Stimulated activated naive CD8-positive, alpha-beta T cell treated with anti-CD3 and anti-CD28 coated beads, Interleukin-15, Interleukin-2, amounts not matched to agents 100 ng/mL and 50 ng/mL, for 24 hours (primary cell): Measurements from ENCODE around the gene TMEM208.

Experiments used
- H3K27ac Mint-ChIP-seq: one replicate; pipeline ENCODE4 v1.8.0; 2021; ENCODE audit warnings: mild to moderate bottlenecking, mixed read lengths
- H3K27me3 Mint-ChIP-seq: one replicate; pipeline ENCODE4 v1.8.0; 2021; ENCODE audit warnings: mixed read lengths
- H3K36me3 Mint-ChIP-seq: one replicate; pipeline ENCODE4 v1.8.0; 2021; ENCODE audit warnings: low read depth, mixed read lengths
- H3K4me1 Mint-ChIP-seq: one replicate; pipeline ENCODE4 v1.8.0; 2021; ENCODE audit warnings: low read depth, mixed read lengths
- H3K4me3 Mint-ChIP-seq: one replicate; pipeline ENCODE4 v1.8.0; 2021; ENCODE audit warnings: mild to moderate bottlenecking, mixed read lengths
- H3K9me3 Mint-ChIP-seq: one replicate; pipeline ENCODE4 v1.8.0; 2021; ENCODE audit warnings: mixed read lengths

The TMEM208 gene

GRCh38 chr16:67230809-67231660, 4.1 kb downstream of the TMEM208 start:
- Mint-ChIP-seq H3K9me3 (no peaks in the 10 kb centered on the region), H3K27ac (no peak overlapping the region), H3K36me3 (peaks cover 44% of the 10 kb centered on the region), H3K4me3 (no peak overlapping the region), H3K4me1 (peaks cover 28% of the 10 kb centered on the region), H3K27me3 (no peaks in the 10 kb centered on the region)

GRCh38 chr16:67233596-67233995, 6.7 kb downstream of the TMEM208 start:
- H3K36me3 Mint-ChIP-seq: peaks cover 58% of the 10 kb centered on the region
- peaks cover 13% of the 10 kb centered on the region for H3K4me1 Mint-ChIP-seq
- no peak overlapping the region for H3K4me3 Mint-ChIP-seq
- H3K27me3 Mint-ChIP-seq: no peaks in the 10 kb centered on the region
- no peaks in the 10 kb centered on the region for H3K9me3 Mint-ChIP-seq
- H3K27ac Mint-ChIP-seq: no peak overlapping the region

- no peaks in the 10 kb centered on the region for H3K9me3 Mint-ChIP-seq
- H3K4me3 Mint-ChIP-seq: no peak overlapping the region
- H3K36me3 Mint-ChIP-seq: peaks cover 57% of the 10 kb centered on the region
- no peak overlapping the region for H3K27ac Mint-ChIP-seq
- peaks cover 7% of the 10 kb centered on the region for H3K4me1 Mint-ChIP-seq
- H3K27me3 Mint-ChIP-seq: no peaks in the 10 kb centered on the region
Measured at GRCh38 chr16:67234180-67234597, 7.3 kb downstream of the TMEM208 start.

GRCh38 chr16:67235816-67236562, 9.1 kb downstream of the TMEM208 start:
- Mint-ChIP-seq H3K27ac (peak overlapping the region; percentile 71), H3K4me3 (peak overlapping the region; percentile 26), H3K36me3 (peaks cover 42% of the 10 kb centered on the region), H3K27me3 (no peaks in the 10 kb centered on the region), H3K9me3 (no peaks in the 10 kb centered on the region), H3K4me1 (peaks cover 6% of the 10 kb centered on the region)

- Mint-ChIP-seq H3K9me3 (no peaks in the 10 kb centered on the region), H3K27ac (peak overlapping the region; percentile 71), H3K27me3 (no peaks in the 10 kb centered on the region), H3K4me3 (peak overlapping the region; percentile 26), H3K36me3 (peaks cover 41% of the 10 kb centered on the region), H3K4me1 (peaks cover 13% of the 10 kb centered on the region)
Measured at GRCh38 chr16:67236563-67237395, 9.8 kb downstream of the TMEM208 start.

- Mint-ChIP-seq H3K4me1 (peaks cover 18% of the 10 kb centered on the region), H3K27ac (no peak overlapping the region), H3K36me3 (peaks cover 45% of the 10 kb centered on the region), H3K9me3 (no peaks in the 10 kb centered on the region), H3K27me3 (no peaks in the 10 kb centered on the region), H3K4me3 (no peak overlapping the region)
Measured at GRCh38 chr16:67237396-67238277, 10.7 kb downstream of the TMEM208 start.

GRCh38 chr16:67238278-67238575, 11.3 kb downstream of the TMEM208 start:
- Mint-ChIP-seq H3K9me3 (no peaks in the 10 kb centered on the region), H3K4me1 (peaks cover 22% of the 10 kb centered on the region), H3K36me3 (peaks cover 44% of the 10 kb centered on the region), H3K27ac (no peak overlapping the region), H3K4me3 (no peak overlapping the region), H3K27me3 (no peaks in the 10 kb centered on the region)

GRCh38 chr16:67238806-67239470, 12.0 kb downstream of the TMEM208 start:
- no peaks in the 10 kb centered on the region for H3K9me3 Mint-ChIP-seq

GRCh38 chr16:67240506-67240905, 13.6 kb downstream of the TMEM208 start:
- H3K36me3 Mint-ChIP-seq: peaks cover 41% of the 10 kb centered on the region
- H3K4me3 Mint-ChIP-seq: no peak overlapping the region

More at GRCh38 chr16:67238806-67239470, 12.0 kb downstream of the TMEM208 start:
- peaks cover 39% of the 10 kb centered on the region for H3K36me3 Mint-ChIP-seq
- no peaks in the 10 kb centered on the region for H3K27me3 Mint-ChIP-seq
- H3K4me1 Mint-ChIP-seq: peaks cover 29% of the 10 kb centered on the region
- no peak overlapping the region for H3K27ac Mint-ChIP-seq
- H3K4me3 Mint-ChIP-seq: no peak overlapping the region

GRCh38 chr16:67241008-67241900, 14.3 kb downstream of the TMEM208 start:
- H3K36me3 Mint-ChIP-seq: peaks cover 36% of the 10 kb centered on the region
- H3K27me3 Mint-ChIP-seq: no peaks in the 10 kb centered on the region
- no peaks in the 10 kb centered on the region for H3K9me3 Mint-ChIP-seq
- no peak overlapping the region for H3K4me3 Mint-ChIP-seq
- H3K27ac Mint-ChIP-seq: peak overlapping the region; percentile 34
- peaks cover 44% of the 10 kb centered on the region for H3K4me1 Mint-ChIP-seq

More at GRCh38 chr16:67240506-67240905, 13.6 kb downstream of the TMEM208 start:
- H3K27ac Mint-ChIP-seq: no peak overlapping the region
- H3K9me3 Mint-ChIP-seq: no peaks in the 10 kb centered on the region
- no peaks in the 10 kb centered on the region for H3K27me3 Mint-ChIP-seq
- H3K4me1 Mint-ChIP-seq: peaks cover 45% of the 10 kb centered on the region

GRCh38 chr16:67242138-67242730, 15.3 kb downstream of the TMEM208 start:
- Mint-ChIP-seq H3K27ac (peak overlapping the region; percentile 75), H3K27me3 (no peaks in the 10 kb centered on the region), H3K36me3 (peaks cover 29% of the 10 kb centered on the region), H3K4me3 (no peak overlapping the region), H3K9me3 (no peaks in the 10 kb centered on the region), H3K4me1 (peaks cover 41% of the 10 kb centered on the region)

GRCh38 chr16:67243481-67243880, 16.6 kb downstream of the TMEM208 start:
- Mint-ChIP-seq H3K9me3 (no peaks in the 10 kb centered on the region), H3K4me1 (peaks cover 51% of the 10 kb centered on the region), H3K27ac (peak overlapping the region; percentile 87), H3K27me3 (no peaks in the 10 kb centered on the region), H3K36me3 (peaks cover 16% of the 10 kb centered on the region), H3K4me3 (peak overlapping the region; percentile 89)
